ENCODE data around the gene OR8D1.

DNA sequence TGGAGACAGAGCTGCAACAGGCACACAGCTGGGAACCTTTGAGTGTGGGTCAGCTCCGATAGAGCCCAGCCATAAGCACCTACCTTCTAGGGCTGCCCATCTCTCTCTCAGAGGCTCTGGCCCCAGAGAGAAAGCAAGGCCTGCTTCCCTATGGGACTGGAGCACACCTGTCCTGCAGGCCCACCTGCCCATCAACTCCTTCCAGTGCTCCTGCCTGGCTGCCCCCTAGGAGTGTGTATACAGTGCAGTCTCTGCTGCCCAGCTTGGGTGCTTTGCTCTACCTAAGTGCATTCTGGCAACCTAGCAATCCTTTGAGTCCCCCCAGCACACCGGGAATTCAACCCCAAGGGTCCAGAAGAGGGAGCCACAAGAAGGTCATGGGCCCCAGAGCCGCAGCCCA is 36.5 kb downstream of the OR8D1 start:
- TF ChIP-seq POLR2A (IDR thresholded peaks at IDR 0.05), result no peak
- TF ChIP-seq, protein P1, sequence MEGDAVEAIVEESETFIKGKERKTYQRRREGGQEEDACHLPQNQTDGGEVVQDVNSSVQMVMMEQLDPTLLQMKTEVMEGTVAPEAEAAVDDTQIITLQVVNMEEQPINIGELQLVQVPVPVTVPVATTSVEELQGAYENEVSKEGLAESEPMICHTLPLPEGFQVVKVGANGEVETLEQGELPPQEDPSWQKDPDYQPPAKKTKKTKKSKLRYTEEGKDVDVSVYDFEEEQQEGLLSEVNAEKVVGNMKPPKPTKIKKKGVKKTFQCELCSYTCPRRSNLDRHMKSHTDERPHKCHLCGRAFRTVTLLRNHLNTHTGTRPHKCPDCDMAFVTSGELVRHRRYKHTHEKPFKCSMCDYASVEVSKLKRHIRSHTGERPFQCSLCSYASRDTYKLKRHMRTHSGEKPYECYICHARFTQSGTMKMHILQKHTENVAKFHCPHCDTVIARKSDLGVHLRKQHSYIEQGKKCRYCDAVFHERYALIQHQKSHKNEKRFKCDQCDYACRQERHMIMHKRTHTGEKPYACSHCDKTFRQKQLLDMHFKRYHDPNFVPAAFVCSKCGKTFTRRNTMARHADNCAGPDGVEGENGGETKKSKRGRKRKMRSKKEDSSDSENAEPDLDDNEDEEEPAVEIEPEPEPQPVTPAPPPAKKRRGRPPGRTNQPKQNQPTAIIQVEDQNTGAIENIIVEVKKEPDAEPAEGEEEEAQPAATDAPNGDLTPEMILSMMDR (IDR thresholded peaks at IDR 0.05 in 4 of 5, conservative IDR thresholded peaks at IDR 0.05 in 1 of 5), result no peak
